GM18511 (cell line): ENCODE data around the gene CCDC136.

Experiments used
- ATAC-seq: cut with Tn5 transposase; IDR thresholded peaks from one replicate; pipeline ENCODE4 v1.9.1; 2021; ENCODE audit warnings: mild to moderate bottlenecking, moderate library complexity; ENCODE audit not compliant: unreplicated experiment

CCDC136 gene

GRCh38 chr7:128859232-128860157 is 67.7 kb downstream of the CCDC136 start:
- ATAC-seq, result no peak

- ATAC-seq, result no peak
These were observed 68.6 kb downstream of the CCDC136 start for GRCh38 chr7:128860158-128861073.

- no peak for ATAC-seq
These were observed 70.3 kb downstream of the CCDC136 start for GRCh38 chr7:128861957-128862570.

- ATAC-seq, result peak; percentile 89
These were observed 71.0 kb downstream of the CCDC136 start, which contains the start of gene ATP6V1F for GRCh38 chr7:128862571-128863432. Gene ATP6V1F, plus strand, starts transcription at chr7:128862856. Its CDS starts 49 bp downstream, at chr7:128862905.

GRCh38 chr7:128863433-128863989 is 71.7 kb downstream of the CCDC136 start:
- peak; percentile 47 for ATAC-seq

GRCh38 chr7:128865303-128865702 is 73.5 kb downstream of the CCDC136 start:
- no peak for ATAC-seq

- ATAC-seq, result no peak
These were observed 74.5 kb downstream of the CCDC136 start for GRCh38 chr7:128865996-128866877.

- ATAC-seq, result no peak
These were observed 75.5 kb downstream of the CCDC136 start for GRCh38 chr7:128867241-128867640.

GRCh38 chr7:128867842-128868623 is 76.3 kb downstream of the CCDC136 start:
- no peak for ATAC-seq

- peak; percentile 12 for ATAC-seq
These were observed 76.9 kb downstream of the CCDC136 start for GRCh38 chr7:128868624-128869137.

GRCh38 chr7:128869138-128869943 is 77.6 kb downstream of the CCDC136 start:
- peak; percentile 79 for ATAC-seq

GRCh38 chr7:128869944-128870285 is 78.1 kb downstream of the CCDC136 start:
- peak; percentile 17 for ATAC-seq

- no peak for ATAC-seq
These were observed 79.3 kb downstream of the CCDC136 start for GRCh38 chr7:128871050-128871449.
